SHP77 treated with DMSO at 0.1 percent for 48 hours (cell line): ENCODE measurements around the gene ACVR2B.
A peak's percentile ranks its signal among the peaks of the same experiment; 100 is the strongest.

Experiments
- DNase-seq: peaks from one replicate; lab custom pipeline; 2025; lab: John Stamatoyannopoulos, UW

Gene ACVR2B

GRCh38 chr3:38458796-38459498, 5.3 kb downstream of the ACVR2B start:
- DNase-seq: peak; percentile 2

GRCh38 chr3:38459499-38460048, 5.9 kb downstream of the ACVR2B start:
- DNase-seq: no peak

- no peak for DNase-seq
Observed at GRCh38 chr3:38460377-38461270, 6.9 kb downstream of the ACVR2B start.

- DNase-seq: no peak
Observed at GRCh38 chr3:38465588-38466154, 12.0 kb downstream of the ACVR2B start.

- DNase-seq: no peak
Observed at GRCh38 chr3:38468765-38469164, 15.1 kb downstream of the ACVR2B start.

GRCh38 chr3:38469852-38470251, 16.2 kb downstream of the ACVR2B start:
- DNase-seq: no peak

- no peak for DNase-seq
Observed at GRCh38 chr3:38471260-38471857, 17.7 kb downstream of the ACVR2B start.

GRCh38 chr3:38472342-38472741, 18.7 kb downstream of the ACVR2B start:
- DNase-seq: no peak

- peak; percentile 40 for DNase-seq
Observed at GRCh38 chr3:38473229-38473628, 19.5 kb downstream of the ACVR2B start.

GRCh38 chr3:38474928-38475605, 21.4 kb downstream of the ACVR2B start:
- no peak for DNase-seq

GRCh38 chr3:38475716-38476115, 22.0 kb downstream of the ACVR2B start:
- DNase-seq: no peak

- DNase-seq: no peak
Observed at GRCh38 chr3:38476157-38476756, 22.6 kb downstream of the ACVR2B start.

- DNase-seq: no peak
Observed at GRCh38 chr3:38477057-38477820, 23.5 kb downstream of the ACVR2B start.

- no peak for DNase-seq
Observed at GRCh38 chr3:38477839-38478450, 24.3 kb downstream of the ACVR2B start.

GRCh38 chr3:38478901-38479300, 25.2 kb downstream of the ACVR2B start:
- no peak for DNase-seq

GRCh38 chr3:38479431-38480092, 25.9 kb downstream of the ACVR2B start:
- peak; percentile 3 for DNase-seq

- no peak for DNase-seq
Observed at GRCh38 chr3:38480093-38480445, 26.4 kb downstream of the ACVR2B start.

GRCh38 chr3:38480930-38481329, 27.2 kb downstream of the ACVR2B start:
- DNase-seq: no peak

GRCh38 chr3:38482951-38483350, 29.3 kb downstream of the ACVR2B start:
- DNase-seq: no peak

- no peak for DNase-seq
Observed at GRCh38 chr3:38487323-38487722, 33.6 kb downstream of the ACVR2B start.
